PFSK-1 (cell line): ENCODE data around the gene TTC28.

Source experiments
- POLR2AphosphoS5 ChIP-seq: IDR thresholded peaks from 2 replicates; pipeline ENCODE4 v1.6.1; 2012; ENCODE audit warnings: low read depth, mild to moderate bottlenecking, control low read depth, low read length, moderate library complexity
- SIN3A ChIP-seq: IDR thresholded peaks from 2 replicates; pipeline ENCODE4 v1.6.1; 2012; ENCODE audit warnings: mild to moderate bottlenecking, low read length, moderate library complexity, borderline replicate concordance; ENCODE audit not compliant: insufficient read depth

GRCh38 chr22:28462041-28462440 is 217.6 kb downstream of the TTC28 start:
- TF ChIP-seq POLR2AphosphoS5 (no peak), SIN3A (no peak)
